HCT116 (cell line): ENCODE results near the gene L3HYPDH.

Experiments used
- CEBPB ChIP-seq: IDR thresholded peaks from 2 replicates; pipeline ENCODE4 v1.6.1; 2012; ENCODE audit warnings: low read depth
- EGR1 ChIP-seq: IDR thresholded peaks from 2 replicates; pipeline ENCODE4 v1.6.1; 2012; ENCODE audit warnings: low read depth
- JUND ChIP-seq: IDR thresholded peaks from 2 replicates; pipeline ENCODE4 v1.6.1; 2012
- POLR2A ChIP-seq: IDR thresholded peaks from 2 replicates; pipeline ENCODE4 v1.7.0; 2011; ENCODE audit warnings: borderline replicate concordance; ENCODE audit not compliant: insufficient read depth, insufficient read length; ENCODE audit errors: extremely low read depth
- SRF ChIP-seq: IDR thresholded peaks from 2 replicates; pipeline ENCODE4 v1.6.1; 2012; ENCODE audit warnings: low read depth
- YY1 ChIP-seq: IDR thresholded peaks from 2 replicates; pipeline ENCODE4 v1.6.1; 2011; ENCODE audit warnings: low read length, low read depth, moderate library complexity, mild to moderate bottlenecking; ENCODE audit not compliant: insufficient replicate concordance; ENCODE audit errors: extremely low read depth
- ZFX ChIP-seq: fragments of 450-650 bp; IDR thresholded peaks from 2 replicates; pipeline ENCODE4 v1.6.1; 2017
- ZNF274 ChIP-seq: fragments of 200-500 bp; sonication (Bioruptor generic); IDR thresholded peaks from 2 replicates; pipeline ENCODE4 v1.6.1; 2014; ENCODE audit warnings: mild to moderate bottlenecking, low read depth, low read length, inconsistent platforms
- TF ChIP-seq, protein P1 (sequence below), 3 experiments: fragments of 200-600 bp in 1 of 3; sonication (generic) in 1 of 3; IDR thresholded peaks in 2 of 3; conservative IDR thresholded peaks in 1 of 3; 2 replicates each; pipeline ENCODE4 v1.5.1; 2012 to 2017; ENCODE audit warnings: low read depth in 2 of 3, low read length in 2 of 3, antibody characterized with exemption in 1 of 3, borderline replicate concordance in 1 of 3, control low read depth in 1 of 3, mild to moderate bottlenecking in 1 of 3, mixed read lengths in 1 of 3, mixed run types in 1 of 3, moderate library complexity in 1 of 3; ENCODE audit not compliant: insufficient read depth in 1 of 3

GRCh38 chr14:59439256-59439965 lies 44.8 kb downstream of the L3HYPDH start:
- TF ChIP-seq ZFX (no peak), EGR1 (no peak), YY1 (no peak), CEBPB (no peak), POLR2A (no peak), SRF (no peak), ZNF274 (no peak), JUND (no peak)
- TF ChIP-seq, protein P1, sequence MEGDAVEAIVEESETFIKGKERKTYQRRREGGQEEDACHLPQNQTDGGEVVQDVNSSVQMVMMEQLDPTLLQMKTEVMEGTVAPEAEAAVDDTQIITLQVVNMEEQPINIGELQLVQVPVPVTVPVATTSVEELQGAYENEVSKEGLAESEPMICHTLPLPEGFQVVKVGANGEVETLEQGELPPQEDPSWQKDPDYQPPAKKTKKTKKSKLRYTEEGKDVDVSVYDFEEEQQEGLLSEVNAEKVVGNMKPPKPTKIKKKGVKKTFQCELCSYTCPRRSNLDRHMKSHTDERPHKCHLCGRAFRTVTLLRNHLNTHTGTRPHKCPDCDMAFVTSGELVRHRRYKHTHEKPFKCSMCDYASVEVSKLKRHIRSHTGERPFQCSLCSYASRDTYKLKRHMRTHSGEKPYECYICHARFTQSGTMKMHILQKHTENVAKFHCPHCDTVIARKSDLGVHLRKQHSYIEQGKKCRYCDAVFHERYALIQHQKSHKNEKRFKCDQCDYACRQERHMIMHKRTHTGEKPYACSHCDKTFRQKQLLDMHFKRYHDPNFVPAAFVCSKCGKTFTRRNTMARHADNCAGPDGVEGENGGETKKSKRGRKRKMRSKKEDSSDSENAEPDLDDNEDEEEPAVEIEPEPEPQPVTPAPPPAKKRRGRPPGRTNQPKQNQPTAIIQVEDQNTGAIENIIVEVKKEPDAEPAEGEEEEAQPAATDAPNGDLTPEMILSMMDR (IDR thresholded peaks at IDR 0.05 in 2 of 3, conservative IDR thresholded peaks at IDR 0.05 in 1 of 3; ENCODE audit: borderline replicate concordance in 1 of 3, insufficient read depth in 1 of 3, low read depth in 2 of 3, low read length in 2 of 3) = no peak
